GM12874 (cell line): Measurements from ENCODE around the gene CERS4.

Source experiments
- TF ChIP-seq, protein P1 (sequence below): IDR thresholded peaks from 2 replicates; pipeline ENCODE4 v1.5.1; 2011; ENCODE audit warnings: low read depth, mild to moderate bottlenecking, control low read depth, low read length, moderate library complexity; ENCODE audit not compliant: insufficient read depth

The CERS4 gene

DNA sequence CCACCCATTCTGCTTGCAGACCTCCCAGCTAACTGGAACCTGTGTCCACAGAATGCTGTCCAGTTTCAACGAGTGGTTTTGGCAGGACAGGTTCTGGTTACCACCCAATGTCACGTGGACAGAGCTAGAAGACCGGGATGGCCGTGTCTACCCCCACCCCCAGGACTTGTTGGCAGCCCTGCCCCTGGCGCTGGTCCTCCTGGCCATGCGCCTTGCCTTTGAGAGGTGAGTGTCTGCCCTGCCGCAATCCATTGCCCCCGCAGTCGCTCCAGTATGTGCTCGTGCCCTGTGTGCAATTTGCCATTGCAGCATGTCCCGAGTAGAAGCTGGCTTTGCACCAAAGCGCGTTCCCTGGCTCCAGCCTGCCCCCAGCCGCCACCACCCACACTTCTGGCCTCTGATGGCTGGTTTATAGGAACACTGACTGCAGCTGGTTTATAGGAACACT is 41.9 kb downstream of the CERS4 start:
- TF ChIP-seq, protein P1, sequence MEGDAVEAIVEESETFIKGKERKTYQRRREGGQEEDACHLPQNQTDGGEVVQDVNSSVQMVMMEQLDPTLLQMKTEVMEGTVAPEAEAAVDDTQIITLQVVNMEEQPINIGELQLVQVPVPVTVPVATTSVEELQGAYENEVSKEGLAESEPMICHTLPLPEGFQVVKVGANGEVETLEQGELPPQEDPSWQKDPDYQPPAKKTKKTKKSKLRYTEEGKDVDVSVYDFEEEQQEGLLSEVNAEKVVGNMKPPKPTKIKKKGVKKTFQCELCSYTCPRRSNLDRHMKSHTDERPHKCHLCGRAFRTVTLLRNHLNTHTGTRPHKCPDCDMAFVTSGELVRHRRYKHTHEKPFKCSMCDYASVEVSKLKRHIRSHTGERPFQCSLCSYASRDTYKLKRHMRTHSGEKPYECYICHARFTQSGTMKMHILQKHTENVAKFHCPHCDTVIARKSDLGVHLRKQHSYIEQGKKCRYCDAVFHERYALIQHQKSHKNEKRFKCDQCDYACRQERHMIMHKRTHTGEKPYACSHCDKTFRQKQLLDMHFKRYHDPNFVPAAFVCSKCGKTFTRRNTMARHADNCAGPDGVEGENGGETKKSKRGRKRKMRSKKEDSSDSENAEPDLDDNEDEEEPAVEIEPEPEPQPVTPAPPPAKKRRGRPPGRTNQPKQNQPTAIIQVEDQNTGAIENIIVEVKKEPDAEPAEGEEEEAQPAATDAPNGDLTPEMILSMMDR: no peak

GRCh38 chr19:8252922-8253589 is 43.9 kb downstream of the CERS4 start:
- TF ChIP-seq, protein P1: peak; percentile 83

- TF ChIP-seq, protein P1: no peak
Measured at GRCh38 chr19:8253678-8254077, 44.5 kb downstream of the CERS4 start.

GRCh38 chr19:8254286-8255001 is 45.3 kb downstream of the CERS4 start:
- TF ChIP-seq, protein P1: no peak

DNA sequence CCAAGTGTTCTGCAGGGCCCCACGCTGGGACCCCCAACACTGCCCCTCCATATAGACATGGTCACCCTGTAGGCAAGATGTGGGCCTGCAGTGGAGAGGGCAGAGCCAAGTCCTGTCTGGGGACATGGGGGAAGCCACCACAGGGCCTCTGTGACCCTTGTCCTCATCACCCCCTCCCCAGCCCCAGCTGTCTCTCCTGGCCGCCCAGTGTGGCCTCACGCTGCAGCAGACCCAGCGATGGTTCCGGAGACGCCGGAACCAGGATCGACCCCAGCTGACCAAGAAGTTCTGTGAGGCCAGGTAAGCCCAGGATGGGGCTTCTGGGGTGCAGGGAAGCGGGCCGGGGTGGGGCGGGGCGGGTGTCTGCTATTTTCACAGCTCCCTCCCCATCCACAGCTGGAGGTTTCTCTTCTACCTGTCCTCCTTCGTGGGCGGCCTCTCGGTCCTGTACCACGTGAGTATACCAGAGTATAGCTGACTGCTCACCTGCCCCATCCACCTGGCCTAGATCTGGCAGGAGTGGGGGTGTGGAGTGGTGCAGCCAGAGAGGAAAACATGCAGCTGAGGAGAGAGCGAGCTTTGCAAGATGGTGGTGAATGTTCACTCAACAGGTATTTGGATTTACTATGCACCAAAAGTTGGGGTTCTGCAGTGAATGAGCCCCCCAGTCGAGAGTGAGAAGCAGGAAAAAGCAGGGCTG is 46.4 kb downstream of the CERS4 start:
- TF ChIP-seq, protein P1: no peak

GRCh38 chr19:8256276-8257051 is 47.3 kb downstream of the CERS4 start:
- TF ChIP-seq, protein P1: no peak
